ENCODE data around the gene TENM3.

DNA sequence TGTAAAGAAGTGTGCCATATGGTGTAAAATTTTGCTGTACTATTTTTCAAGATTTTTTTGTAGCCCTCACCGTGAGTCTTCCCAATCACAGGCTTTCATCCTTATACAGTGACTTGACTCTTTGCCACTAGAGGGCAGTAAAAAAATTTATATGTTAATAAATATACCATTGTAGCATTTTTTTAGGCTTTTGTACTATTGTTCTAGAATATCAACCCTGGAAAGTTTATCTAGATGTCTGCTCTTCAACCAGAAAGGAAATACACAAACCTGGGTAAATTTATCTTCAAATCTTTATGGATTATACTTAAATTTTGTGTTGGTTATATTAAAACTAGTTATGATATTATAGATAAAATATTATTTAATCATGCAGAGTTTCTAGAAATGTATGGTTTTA is 235.3 kb downstream of the TENM3 start:
- TF ChIP-seq, protein P1, sequence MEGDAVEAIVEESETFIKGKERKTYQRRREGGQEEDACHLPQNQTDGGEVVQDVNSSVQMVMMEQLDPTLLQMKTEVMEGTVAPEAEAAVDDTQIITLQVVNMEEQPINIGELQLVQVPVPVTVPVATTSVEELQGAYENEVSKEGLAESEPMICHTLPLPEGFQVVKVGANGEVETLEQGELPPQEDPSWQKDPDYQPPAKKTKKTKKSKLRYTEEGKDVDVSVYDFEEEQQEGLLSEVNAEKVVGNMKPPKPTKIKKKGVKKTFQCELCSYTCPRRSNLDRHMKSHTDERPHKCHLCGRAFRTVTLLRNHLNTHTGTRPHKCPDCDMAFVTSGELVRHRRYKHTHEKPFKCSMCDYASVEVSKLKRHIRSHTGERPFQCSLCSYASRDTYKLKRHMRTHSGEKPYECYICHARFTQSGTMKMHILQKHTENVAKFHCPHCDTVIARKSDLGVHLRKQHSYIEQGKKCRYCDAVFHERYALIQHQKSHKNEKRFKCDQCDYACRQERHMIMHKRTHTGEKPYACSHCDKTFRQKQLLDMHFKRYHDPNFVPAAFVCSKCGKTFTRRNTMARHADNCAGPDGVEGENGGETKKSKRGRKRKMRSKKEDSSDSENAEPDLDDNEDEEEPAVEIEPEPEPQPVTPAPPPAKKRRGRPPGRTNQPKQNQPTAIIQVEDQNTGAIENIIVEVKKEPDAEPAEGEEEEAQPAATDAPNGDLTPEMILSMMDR (IDR thresholded peaks at IDR 0.05), result peak in 3 of 4 experiments; percentile 24 to 54 (median 50)
- TF ChIP-seq POLR2A (IDR thresholded peaks at IDR 0.05), result no peak

All from uterus (tissue), 2 donors.